ENCODE data around the gene GNG10. TPM values are rescaled to one million over a fixed set of nuclear protein-coding genes. Genes with fewer than 3 reads are reported as not detected.

Gene GNG10
- total RNA-seq, 1 donor from 2014 or later = 30.9 TPM

- peak overlapping the region; percentile 93 for H3K4me3 Mint-ChIP-seq (ENCODE audit: low read depth)
- no peaks in the 10 kb centered on the region for H3K27me3 Mint-ChIP-seq (ENCODE audit: low read depth)
- H3K4me1 Mint-ChIP-seq (ENCODE audit: low read depth) = peaks cover 45% of the 10 kb centered on the region
- peaks cover 32% of the 10 kb centered on the region for H3K36me3 Mint-ChIP-seq (ENCODE audit: low read depth)
- intact Hi-C loops (cut with micrococcal nuclease) = loop anchor here (10.0 kb wide), 1 partner anchor 1377 kb away; the partner anchor contains the start of gene TXN
- no peaks in the 10 kb centered on the region for H3K9me3 Mint-ChIP-seq
- peak overlapping the region; percentile 80 for H3K27ac Mint-ChIP-seq
- DNase-seq (ENCODE audit: low spot score) = no peak
Observed at GRCh38 chr9:111632060-111632459, 29.3 kb upstream of the GNG10 start.

DNA sequence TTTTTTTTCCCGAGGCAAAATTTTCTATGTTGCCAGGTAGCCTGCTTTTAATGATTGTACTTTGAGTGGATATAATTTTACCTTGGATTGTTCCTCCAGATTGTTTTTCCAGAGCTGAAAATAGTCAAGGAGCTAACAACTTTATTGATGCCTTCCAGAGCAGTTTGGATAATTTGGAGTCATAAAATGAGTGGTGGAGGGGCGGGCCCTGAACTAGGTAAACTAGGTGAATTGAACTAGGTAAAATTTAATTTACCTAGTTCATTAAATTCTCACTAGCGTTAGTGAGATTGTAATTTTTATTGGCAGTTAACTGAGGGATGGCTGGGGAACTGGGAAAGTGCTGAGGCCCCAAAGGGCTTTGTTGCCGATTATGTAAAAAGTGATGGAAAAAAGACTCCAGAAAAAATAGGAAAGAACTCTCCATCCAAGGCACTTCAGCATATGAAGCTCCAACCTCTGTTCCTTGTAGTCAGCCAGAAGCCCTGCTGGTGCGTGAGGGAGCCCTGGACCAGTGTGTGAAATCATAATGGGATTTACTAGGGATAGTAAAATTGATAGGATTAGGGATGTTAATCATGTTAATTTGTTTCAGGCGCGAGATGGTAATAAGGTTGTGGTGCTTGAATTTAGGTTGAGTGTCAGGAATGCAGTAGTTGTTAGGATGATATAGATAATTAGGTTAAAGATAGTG lies 28.6 kb upstream of the GNG10 start:
- no peak for DNase-seq (ENCODE audit: low spot score)
- H3K27ac Mint-ChIP-seq = no peak overlapping the region
- H3K4me1 Mint-ChIP-seq (ENCODE audit: low read depth) = peaks cover 45% of the 10 kb centered on the region
- no peaks in the 10 kb centered on the region for H3K9me3 Mint-ChIP-seq
- H3K4me3 Mint-ChIP-seq (ENCODE audit: low read depth) = peak overlapping the region; percentile 93
- H3K36me3 Mint-ChIP-seq (ENCODE audit: low read depth) = peaks cover 32% of the 10 kb centered on the region
- intact Hi-C loops (cut with micrococcal nuclease) = loop anchor here (10.0 kb wide), 1 partner anchor 1378 kb away; the partner anchor contains the start of gene TXN
- no peaks in the 10 kb centered on the region for H3K27me3 Mint-ChIP-seq (ENCODE audit: low read depth)

DNA sequence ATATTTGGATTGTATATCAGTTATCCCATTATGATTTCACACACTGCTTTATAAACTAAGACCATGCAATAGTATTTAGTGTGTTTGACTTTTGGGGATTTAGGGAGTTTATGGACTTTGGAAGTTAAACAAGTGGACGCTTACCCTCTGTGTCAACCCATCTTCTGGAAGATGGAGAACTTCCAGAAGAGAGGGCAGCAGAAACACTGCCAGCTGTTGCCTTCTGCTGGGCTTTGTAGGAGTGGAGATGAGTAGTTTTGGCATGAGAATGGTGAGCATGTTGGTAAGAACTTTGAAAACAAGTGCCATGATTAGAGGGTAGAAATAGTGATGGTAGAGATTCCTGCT lies 28.0 kb upstream of the GNG10 start:
- peaks cover 32% of the 10 kb centered on the region for H3K36me3 Mint-ChIP-seq (ENCODE audit: low read depth)
- H3K9me3 Mint-ChIP-seq = no peaks in the 10 kb centered on the region
- intact Hi-C loops (cut with micrococcal nuclease) = loop anchor here (10.0 kb wide), 1 partner anchor 1379 kb away; the partner anchor contains the start of gene TXN
- H3K27ac Mint-ChIP-seq = no peak overlapping the region
- H3K27me3 Mint-ChIP-seq (ENCODE audit: low read depth) = no peaks in the 10 kb centered on the region
- DNase-seq (ENCODE audit: low spot score) = no peak
- peaks cover 45% of the 10 kb centered on the region for H3K4me1 Mint-ChIP-seq (ENCODE audit: low read depth)
- peak overlapping the region; percentile 93 for H3K4me3 Mint-ChIP-seq (ENCODE audit: low read depth)

DNA sequence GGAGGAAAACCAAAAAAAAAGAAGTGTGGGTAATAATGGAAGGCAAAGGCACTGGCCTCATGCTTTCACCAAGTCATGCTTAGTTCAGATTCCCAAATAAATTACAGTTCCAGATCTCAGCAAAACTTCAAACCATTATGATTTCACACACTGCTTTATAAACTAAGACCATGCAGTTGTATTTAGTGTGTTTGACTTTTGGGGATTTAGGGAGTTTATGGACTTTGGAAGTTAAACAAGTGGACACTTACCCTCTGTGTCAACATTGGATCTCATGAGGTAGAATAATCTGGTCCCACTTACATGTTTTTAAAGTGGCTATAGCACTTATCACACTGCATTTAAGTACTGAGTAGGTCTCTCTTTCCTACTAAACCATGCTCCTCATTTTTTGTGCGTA lies 26.5 kb upstream of the GNG10 start:
- peaks cover 45% of the 10 kb centered on the region for H3K4me1 Mint-ChIP-seq (ENCODE audit: low read depth)
- intact Hi-C loops (cut with micrococcal nuclease) = loop anchor here (10.0 kb wide), 1 partner anchor 1380 kb away; the partner anchor contains the start of gene TXN
- peaks cover 32% of the 10 kb centered on the region for H3K36me3 Mint-ChIP-seq (ENCODE audit: low read depth)
- no peak overlapping the region for H3K27ac Mint-ChIP-seq
- no peaks in the 10 kb centered on the region for H3K9me3 Mint-ChIP-seq
- no peak for DNase-seq (ENCODE audit: low spot score)
- no peaks in the 10 kb centered on the region for H3K27me3 Mint-ChIP-seq (ENCODE audit: low read depth)
- H3K4me3 Mint-ChIP-seq (ENCODE audit: low read depth) = no peak overlapping the region

GRCh38 chr9:111637421-111637950 lies 23.9 kb upstream of the GNG10 start:
- DNase-seq (ENCODE audit: low spot score) = no peak
- no peak overlapping the region for H3K27ac Mint-ChIP-seq
- H3K4me1 Mint-ChIP-seq (ENCODE audit: low read depth) = peaks cover 31% of the 10 kb centered on the region
- no peak overlapping the region for H3K4me3 Mint-ChIP-seq (ENCODE audit: low read depth)
- intact Hi-C loops (cut with micrococcal nuclease) = loop anchor here (10.0 kb wide), 1 partner anchor 1383 kb away; the partner anchor contains the start of gene TXN
- no peaks in the 10 kb centered on the region for H3K27me3 Mint-ChIP-seq (ENCODE audit: low read depth)
- no peaks in the 10 kb centered on the region for H3K9me3 Mint-ChIP-seq
- peaks cover 25% of the 10 kb centered on the region for H3K36me3 Mint-ChIP-seq (ENCODE audit: low read depth)

DNA sequence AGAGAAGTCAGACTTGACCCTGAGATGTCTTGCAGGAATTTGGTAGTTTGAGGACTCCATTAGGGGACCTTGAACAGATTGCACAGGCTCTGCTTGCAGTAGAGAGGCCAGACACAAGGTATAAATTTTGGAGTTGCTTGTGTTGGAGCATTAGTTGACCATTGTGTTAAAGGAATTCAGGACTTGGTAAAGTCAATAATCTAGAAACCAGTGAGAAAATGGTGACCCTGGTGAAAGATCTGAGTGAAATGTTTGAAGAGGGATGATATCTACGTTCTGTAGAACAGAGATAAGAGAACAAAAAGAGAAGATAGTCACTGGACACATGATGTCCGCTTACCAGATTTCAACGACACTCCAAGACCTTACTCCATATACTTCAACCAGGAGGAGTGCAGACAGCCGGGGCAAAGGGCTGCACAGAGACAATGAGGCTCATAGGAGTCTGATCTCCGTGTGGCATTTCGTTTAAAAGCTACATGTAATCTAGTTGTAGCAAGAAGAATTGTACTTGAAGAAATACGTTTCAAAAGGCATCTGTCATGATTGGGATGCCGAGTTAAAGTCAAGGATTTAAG lies 17.1 kb upstream of the GNG10 start:
- H3K36me3 Mint-ChIP-seq (ENCODE audit: low read depth) = peaks cover 42% of the 10 kb centered on the region
- H3K27me3 Mint-ChIP-seq (ENCODE audit: low read depth) = no peaks in the 10 kb centered on the region
- no peaks in the 10 kb centered on the region for H3K9me3 Mint-ChIP-seq
- no peak for DNase-seq (ENCODE audit: low spot score)
- H3K4me1 Mint-ChIP-seq (ENCODE audit: low read depth) = peaks cover 4% of the 10 kb centered on the region
- no peak overlapping the region for H3K27ac Mint-ChIP-seq
- H3K4me3 Mint-ChIP-seq (ENCODE audit: low read depth) = no peak overlapping the region
- intact Hi-C loops (cut with micrococcal nuclease) = no loop called here

DNA sequence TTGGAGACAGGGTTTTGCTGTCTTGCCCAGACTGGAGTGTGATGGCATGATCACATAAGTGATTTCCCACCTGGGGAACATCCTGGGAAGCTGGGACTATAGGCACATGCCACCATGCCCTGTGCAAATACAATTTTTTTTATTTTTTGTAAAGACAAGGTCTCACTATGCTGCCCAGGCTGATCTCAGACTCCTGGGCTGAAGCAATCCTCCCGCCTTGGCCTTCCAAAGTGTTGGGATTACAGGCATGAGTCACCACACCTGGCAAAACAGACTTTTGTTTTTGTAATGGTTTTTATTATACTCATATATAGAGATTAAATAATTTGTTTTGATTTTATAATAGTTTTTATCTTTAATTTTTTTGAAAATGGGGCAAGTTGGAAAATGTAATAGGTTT lies 15.6 kb upstream of the GNG10 start:
- no peak for DNase-seq (ENCODE audit: low spot score)
- Mint-ChIP-seq H3K36me3 (ENCODE audit: low read depth) (peaks cover 51% of the 10 kb centered on the region), H3K27ac (no peak overlapping the region), H3K4me3 (ENCODE audit: low read depth) (no peak overlapping the region), H3K27me3 (ENCODE audit: low read depth) (no peaks in the 10 kb centered on the region), H3K4me1 (ENCODE audit: low read depth) (peaks cover 4% of the 10 kb centered on the region), H3K9me3 (no peaks in the 10 kb centered on the region)
- intact Hi-C loops (cut with micrococcal nuclease) = no loop called here

- Mint-ChIP-seq H3K9me3 (no peaks in the 10 kb centered on the region), H3K27ac (no peak overlapping the region), H3K36me3 (ENCODE audit: low read depth) (peaks cover 51% of the 10 kb centered on the region), H3K4me3 (ENCODE audit: low read depth) (no peak overlapping the region), H3K4me1 (ENCODE audit: low read depth) (peaks cover 4% of the 10 kb centered on the region), H3K27me3 (ENCODE audit: low read depth) (no peaks in the 10 kb centered on the region)
- intact Hi-C loops (cut with micrococcal nuclease) = no loop called here
- no peak for DNase-seq (ENCODE audit: low spot score)
Observed at GRCh38 chr9:111646417-111646816, 15.0 kb upstream of the GNG10 start.

DNA sequence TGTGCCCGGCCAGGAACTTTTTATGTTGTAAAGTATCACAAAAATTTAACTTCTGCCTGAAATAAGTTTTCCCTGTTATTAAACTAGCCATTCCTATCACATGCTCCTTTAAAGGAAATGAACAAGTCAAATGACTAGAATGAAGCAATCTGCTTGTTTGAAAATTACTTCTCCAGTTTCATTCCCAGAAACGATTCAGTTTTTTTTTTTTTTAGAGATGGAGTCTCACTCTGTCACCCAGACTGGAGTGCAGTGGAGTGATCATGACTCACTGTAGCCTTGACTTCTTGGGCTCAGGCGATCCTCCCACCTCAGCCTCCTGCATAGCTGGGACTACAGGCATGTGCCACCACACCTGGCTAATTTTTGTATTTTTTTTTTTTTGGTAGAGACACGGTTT lies 13.3 kb upstream of the GNG10 start:
- Mint-ChIP-seq H3K27ac (no peak overlapping the region), H3K4me1 (ENCODE audit: low read depth) (peaks cover 2% of the 10 kb centered on the region), H3K36me3 (ENCODE audit: low read depth) (peaks cover 48% of the 10 kb centered on the region), H3K4me3 (ENCODE audit: low read depth) (no peak overlapping the region), H3K27me3 (ENCODE audit: low read depth) (no peaks in the 10 kb centered on the region), H3K9me3 (no peaks in the 10 kb centered on the region)
- no peak for DNase-seq (ENCODE audit: low spot score)
- intact Hi-C loops (cut with micrococcal nuclease) = no loop called here

- DNase-seq (ENCODE audit: low spot score) = no peak
- Mint-ChIP-seq H3K4me1 (ENCODE audit: low read depth) (no peaks in the 10 kb centered on the region), H3K4me3 (ENCODE audit: low read depth) (no peak overlapping the region), H3K27me3 (ENCODE audit: low read depth) (no peaks in the 10 kb centered on the region), H3K9me3 (no peaks in the 10 kb centered on the region), H3K27ac (no peak overlapping the region), H3K36me3 (ENCODE audit: low read depth) (peaks cover 49% of the 10 kb centered on the region)
- intact Hi-C loops (cut with micrococcal nuclease) = no loop called here
Observed at GRCh38 chr9:111649016-111649415, 12.4 kb upstream of the GNG10 start.

DNA sequence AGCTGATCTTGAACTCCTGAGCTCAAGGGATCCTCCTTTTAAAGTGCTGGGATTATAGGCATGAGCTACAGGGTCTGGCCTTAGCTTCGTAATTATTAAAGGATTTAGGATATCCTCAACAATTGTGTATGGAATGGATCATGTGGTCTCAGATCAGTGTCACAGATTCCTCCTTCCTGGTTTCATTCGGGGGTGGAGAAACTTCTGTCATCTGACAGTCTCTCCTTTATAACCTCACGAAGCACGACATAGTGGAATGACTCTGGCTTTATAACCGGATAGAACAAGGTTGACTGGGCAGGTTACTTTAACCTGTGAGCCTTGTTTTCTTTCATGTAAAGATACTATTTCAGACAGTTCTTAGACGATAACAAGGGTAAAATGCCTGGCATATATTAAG lies 4.4 kb upstream of the GNG10 start:
- Mint-ChIP-seq H3K36me3 (ENCODE audit: low read depth) (peaks cover 19% of the 10 kb centered on the region), H3K9me3 (no peaks in the 10 kb centered on the region), H3K4me3 (ENCODE audit: low read depth) (no peak overlapping the region), H3K4me1 (ENCODE audit: low read depth) (peaks cover 1% of the 10 kb centered on the region), H3K27ac (no peak overlapping the region), H3K27me3 (ENCODE audit: low read depth) (no peaks in the 10 kb centered on the region)
- intact Hi-C loops (cut with micrococcal nuclease) = no loop called here
- no peak for DNase-seq (ENCODE audit: low spot score)

DNA sequence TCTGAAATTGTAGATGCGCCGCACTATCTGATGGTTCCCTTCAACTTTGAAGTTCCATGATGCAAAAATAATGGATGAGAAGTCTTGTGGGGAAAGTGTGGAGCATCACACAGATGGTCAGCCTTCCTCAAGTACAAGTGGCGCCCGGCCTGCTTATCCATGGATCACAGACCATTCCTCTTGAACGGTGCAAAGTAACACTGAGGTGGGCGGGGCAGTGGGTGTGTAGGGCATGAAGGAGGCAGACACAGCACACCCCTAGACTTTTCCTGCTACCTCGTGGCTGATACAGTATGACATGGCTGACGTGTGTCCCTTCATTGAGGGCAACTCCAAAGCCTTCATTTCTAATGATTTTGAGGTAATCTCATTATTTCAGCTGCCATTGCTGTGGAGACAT lies 2.5 kb upstream of the GNG10 start:
- no peak for DNase-seq (ENCODE audit: low spot score)
- no peak overlapping the region for H3K4me3 Mint-ChIP-seq (ENCODE audit: low read depth)
- no peaks in the 10 kb centered on the region for H3K9me3 Mint-ChIP-seq
- H3K27me3 Mint-ChIP-seq (ENCODE audit: low read depth) = no peaks in the 10 kb centered on the region
- H3K27ac Mint-ChIP-seq = no peak overlapping the region
- H3K36me3 Mint-ChIP-seq (ENCODE audit: low read depth) = peaks cover 17% of the 10 kb centered on the region
- H3K4me1 Mint-ChIP-seq (ENCODE audit: low read depth) = peaks cover 15% of the 10 kb centered on the region
- intact Hi-C loops (cut with micrococcal nuclease) = no loop called here

- Mint-ChIP-seq H3K27ac (no peak overlapping the region), H3K4me1 (ENCODE audit: low read depth) (peaks cover 16% of the 10 kb centered on the region), H3K9me3 (no peaks in the 10 kb centered on the region), H3K36me3 (ENCODE audit: low read depth) (peaks cover 19% of the 10 kb centered on the region), H3K27me3 (ENCODE audit: low read depth) (no peaks in the 10 kb centered on the region), H3K4me3 (ENCODE audit: low read depth) (no peak overlapping the region)
- intact Hi-C loops (cut with micrococcal nuclease) = loop anchor here (2.0 to 10.0 kb wide), 3 partner anchors 177 to 715 kb away; partner anchors contain the start of gene UGCG
- no peak for DNase-seq (ENCODE audit: low spot score)
Observed at GRCh38 chr9:111659691-111660090, 1.7 kb upstream of the GNG10 start.
